Caco-2 (cell line): ENCODE data around the gene KDF1. TPM values are rescaled to one million over a fixed set of nuclear protein-coding genes. Genes with fewer than 3 reads are reported as not detected.

Experiments used
- BruUV-seq: library from RNA; stranded (reverse); fragments of 400-500 nt; replicated peaks from 2 replicates; lab custom pipeline; 2021; lab: Mats Ljungman, UMichigan
- CTCF ChIA-PET: fragments of 300-600 bp; sonication (Branson Sonifier 250); formaldehyde crosslinking; loops from one replicate; lab custom pipeline; 2022; ENCODE audit warnings: antibody characterized with exemption; lab: Charles Lee
- POLR2A ChIA-PET: fragments of 300-600 bp; sonication (Branson Sonifier 250); formaldehyde crosslinking; loops from one replicate; lab custom pipeline; 2022; ENCODE audit warnings: antibody characterized with exemption; lab: Charles Lee
- DNase-seq, 2 experiments: peaks; one replicate each; pipeline versions ENCODE4 v3.0.0 to v3.0.0-alpha.2; 2020 to 2022
- H3K27me3 ChIP-seq: replicated peaks from 2 replicates; pipeline ENCODE4 v1.6.0; 2011; ENCODE audit warnings: low read length; ENCODE audit not compliant: control insufficient read depth, insufficient read depth
- H3K36me3 ChIP-seq: 2 replicates; pipeline ENCODE4 v1.5.1; 2011; ENCODE audit warnings: low read length; ENCODE audit not compliant: control insufficient read depth, insufficient read depth
- H3K4me1 ChIP-seq: fragments of 250-450 bp; sonication (Bioruptor Pico); 2 replicates; pipeline ENCODE4 v1.5.1; 2020; ENCODE audit warnings: mild to moderate bottlenecking
- H3K4me3 ChIP-seq: 2 replicates; pipeline ENCODE4 v1.5.1; 2011; ENCODE audit warnings: low read depth, mild to moderate bottlenecking, control low read depth, low read length
- H3K9me3 ChIP-seq: fragments of 250-450 bp; sonication (Bioruptor Pico); 2 replicates; pipeline ENCODE4 v1.5.1; 2020; ENCODE audit warnings: mild to moderate bottlenecking, moderate library complexity
- H3K27ac Mint-ChIP-seq: one replicate; pipeline ENCODE4 v1.8.0; 2022; ENCODE audit warnings: mixed read lengths; ENCODE audit not compliant: unreplicated experiment
- H3K27me3 Mint-ChIP-seq: one replicate; pipeline ENCODE4 v1.8.0; 2022; ENCODE audit warnings: mixed read lengths; ENCODE audit not compliant: insufficient read depth, unreplicated experiment
- H3K36me3 Mint-ChIP-seq: one replicate; pipeline ENCODE4 v1.8.0; 2022; ENCODE audit warnings: mild to moderate bottlenecking, mixed read lengths; ENCODE audit not compliant: insufficient read depth, unreplicated experiment
- H3K4me1 Mint-ChIP-seq: one replicate; pipeline ENCODE4 v1.8.0; 2022; ENCODE audit warnings: low read depth, mixed read lengths; ENCODE audit not compliant: unreplicated experiment
- H3K4me3 Mint-ChIP-seq: one replicate; pipeline ENCODE4 v1.8.0; 2022; ENCODE audit warnings: mild to moderate bottlenecking, moderate library complexity, mixed read lengths; ENCODE audit not compliant: unreplicated experiment
- H3K9me3 Mint-ChIP-seq: one replicate; pipeline ENCODE4 v1.8.0; 2022; ENCODE audit warnings: mixed read lengths; ENCODE audit not compliant: unreplicated experiment
- CTCF ChIP-seq, 2 experiments: fragments of 200-600 bp in 1 of 2; IDR thresholded peaks; 1 replicate in 1 of 2; 2 replicates in 1 of 2; pipeline versions ENCODE4 v1.5.1 to v1.8.0; 2011 to 2022; ENCODE audit warnings: antibody characterized with exemption in 1 of 2, control low read depth in 1 of 2, inconsistent platforms in 1 of 2, low read depth in 1 of 2, low read length in 1 of 2, mild to moderate bottlenecking in 1 of 2, moderate library complexity in 1 of 2; ENCODE audit not compliant: insufficient read depth in 1 of 2, severe bottlenecking in 1 of 2, unreplicated experiment in 1 of 2
- intact Hi-C: fragments of 100-400 bp; cut with micrococcal nuclease; formaldehyde crosslinking; loops from one replicate; pipeline ENCODE4 v1.10.0; 2022; ENCODE audit not compliant: unreplicated experiment
- total RNA-seq: library from RNA; stranded (reverse); gene quantifications from 2 replicates; pipeline ENCODE4 v1.2.3, GENCODE V29; 2022

The KDF1 gene
- total RNA-seq, 1 experiment from 2014 or later = 14.1 TPM

- CTCF ChIA-PET = interaction anchor here (1.1 kb wide), 1 partner anchor 12 kb away, joined by 3 read pairs; the partner anchor contains the start of gene KDF1
- Mint-ChIP-seq H3K36me3 (no peaks in the 10 kb centered on the region), H3K9me3 (no peaks in the 10 kb centered on the region), H3K27me3 (no peaks in the 10 kb centered on the region), H3K27ac (no peak overlapping the region), H3K4me1 (peaks cover 19% of the 10 kb centered on the region), H3K4me3 (no peak overlapping the region)
- Histone ChIP-seq H3K27me3 (no peaks in the 10 kb centered on the region), H3K4me1 (0 out of 2 replicates have a peak, but pooled peaks cover 4% of the 10 kb centered on the region), H3K9me3 (no peaks in the 10 kb centered on the region), H3K36me3 (no peaks in the 10 kb centered on the region), H3K4me3 (no peak overlapping the region)
- no peak for DNase-seq
- POLR2A ChIA-PET = no interaction called here
- BruUV-seq = no TSS peak
- TF ChIP-seq CTCF (IDR thresholded peaks at IDR 0.05; ENCODE audit: insufficient read depth in 1 of 2, low read depth in 1 of 2, low read length in 1 of 2, severe bottlenecking in 1 of 2, unreplicated experiment in 1 of 2) = no peak
- intact Hi-C loops = no loop called here
Observed at GRCh38 chr1:26972821-26973220, 12.6 kb upstream of the KDF1 start.

- Mint-ChIP-seq H3K4me3 (no peak overlapping the region), H3K9me3 (no peaks in the 10 kb centered on the region), H3K36me3 (no peaks in the 10 kb centered on the region), H3K27ac (no peak overlapping the region), H3K27me3 (no peaks in the 10 kb centered on the region), H3K4me1 (peaks cover 19% of the 10 kb centered on the region)
- no peak overlapping the region for H3K4me3 ChIP-seq
- H3K4me1 ChIP-seq = 0 out of 2 replicates have a peak, but pooled peaks cover 4% of the 10 kb centered on the region
- CTCF ChIA-PET = no interaction called here
- TF ChIP-seq CTCF (IDR thresholded peaks at IDR 0.05; ENCODE audit: insufficient read depth in 1 of 2, low read depth in 1 of 2, low read length in 1 of 2, severe bottlenecking in 1 of 2, unreplicated experiment in 1 of 2) = no peak
- no peak for DNase-seq
- POLR2A ChIA-PET = interaction anchor here (0.5 kb wide), 1 partner anchor 12 kb away, joined by 3 read pairs; the partner anchor contains the start of gene KDF1
- no TSS peak for BruUV-seq
- no peaks in the 10 kb centered on the region for H3K9me3 ChIP-seq
- no peaks in the 10 kb centered on the region for H3K27me3 ChIP-seq
- intact Hi-C loops = no loop called here
- no peaks in the 10 kb centered on the region for H3K36me3 ChIP-seq
Observed at GRCh38 chr1:26972390-26972789, 12.1 kb upstream of the KDF1 start.

- H3K4me3 ChIP-seq = no peak overlapping the region
- CTCF ChIA-PET = no interaction called here
- Mint-ChIP-seq H3K9me3 (no peaks in the 10 kb centered on the region), H3K4me1 (peaks cover 13% of the 10 kb centered on the region), H3K36me3 (no peaks in the 10 kb centered on the region), H3K4me3 (no peak overlapping the region), H3K27ac (no peak overlapping the region), H3K27me3 (no peaks in the 10 kb centered on the region)
- H3K4me1 ChIP-seq = 0 out of 2 replicates have a peak, but pooled peaks cover under 1% of the 10 kb centered on the region
- no peak for TF ChIP-seq CTCF (IDR thresholded peaks at IDR 0.05; ENCODE audit: insufficient read depth in 1 of 2, low read depth in 1 of 2, low read length in 1 of 2, severe bottlenecking in 1 of 2, unreplicated experiment in 1 of 2)
- BruUV-seq = no TSS peak
- POLR2A ChIA-PET = interaction anchor here (0.5 kb wide), 1 partner anchor 11 kb away, joined by 3 read pairs; the partner anchor contains the start of gene KDF1
- H3K9me3 ChIP-seq = no peaks in the 10 kb centered on the region
- no peaks in the 10 kb centered on the region for H3K36me3 ChIP-seq
- H3K27me3 ChIP-seq = no peaks in the 10 kb centered on the region
- intact Hi-C loops = no loop called here
- no peak for DNase-seq
Observed at GRCh38 chr1:26971590-26971989, 11.3 kb upstream of the KDF1 start.
